Gastroesophageal sphincter (tissue), 3 donors: Measurements from ENCODE around the gene TEKT5.

Source experiments
- CTCF ChIP-seq, 4 experiments: fragments of 200-600 bp in 2 of 4; fragments of 450-650 bp in 2 of 4; sonication (generic) in 1 of 4; IDR thresholded peaks; one replicate each; pipeline ENCODE4 v1.5.1; 2017 to 2019; ENCODE audit warnings: antibody characterized with exemption in 4 of 4, mild to moderate bottlenecking in 2 of 4, moderate library complexity in 2 of 4
- EP300 ChIP-seq: sonication (generic); formaldehyde crosslinking; IDR thresholded peaks from one replicate; pipeline ENCODE4 v1.6.1; 2017; ENCODE audit warnings: antibody characterized with exemption, mild to moderate bottlenecking
- POLR2A ChIP-seq, 2 donors: fragments of 450-650 bp; IDR thresholded peaks; one replicate each; pipeline ENCODE4 v1.6.1; 2017; ENCODE audit warnings: antibody characterized with exemption in 2 of 2, mild to moderate bottlenecking in 2 of 2, moderate library complexity in 1 of 2
- POLR2AphosphoS5 ChIP-seq: sonication (generic); formaldehyde crosslinking; IDR thresholded peaks from one replicate; pipeline ENCODE4 v1.6.1; 2017; ENCODE audit warnings: antibody characterized with exemption

- TF ChIP-seq CTCF (IDR thresholded peaks at IDR 0.05) (no peak), POLR2AphosphoS5 (peak; percentile 5), POLR2A (IDR thresholded peaks at IDR 0.05) (no peak), EP300 (no peak)
These were observed 77.7 kb downstream of the TEKT5 start for GRCh38 chr16:10616756-10617640.
